ENCODE results near the gene DMD. TPM values are rescaled to one million over a fixed set of nuclear protein-coding genes. Genes with fewer than 3 reads are reported as not detected.

The DMD gene
- polyA plus RNA-seq, 3 donors = 0.23 TPM; not detected in 2

- no peak for TF ChIP-seq CTCF (IDR thresholded peaks at IDR 0.05)
- Mint-ChIP-seq H3K27me3 (ENCODE audit: low read depth in 3 of 3) (peaks cover 0 to 2% (median 1%) of the 10 kb centered on the region in 3 donors), H3K4me3 (no peak overlapping the region), H3K36me3 (no peaks in the 10 kb centered on the region), H3K9me3 (peaks cover 0 to 2% (median 0%) of the 10 kb centered on the region in 7 donors), H3K27ac (no peak overlapping the region), H3K4me1 (no peaks in the 10 kb centered on the region)
- no peak overlapping the region for H3K4me2 ChIP-seq (replicated peaks; ENCODE audit: extremely low read depth, low read length, poor library complexity, severe bottlenecking)
- H3K9me3 ChIP-seq (replicated peaks in 1 of 2; ENCODE audit: control insufficient read depth in 1 of 2, insufficient read depth in 1 of 2, low read length in 2 of 2) = no peaks in the 10 kb centered on the region
- no peaks in the 10 kb centered on the region for H3K27me3 ChIP-seq (ENCODE audit: control insufficient read depth in 2 of 2, insufficient read depth in 2 of 2, low read length in 2 of 2)
- no CpG with 5 or more reads among the region's 2 CpGs for WGBS (ENCODE audit: insufficient coverage)
- H4K20me1 ChIP-seq (ENCODE audit: insufficient read depth, low read length) = no peaks in the 10 kb centered on the region
- no peak overlapping the region for H3K27ac ChIP-seq (ENCODE audit: low read depth in 1 of 2, low read length in 2 of 2)
- no peak overlapping the region for H3K4me3 ChIP-seq (replicated peaks in 1 of 3; ENCODE audit: low read depth in 2 of 3, low read length in 3 of 3)
- DNase-seq = no peak
- no peak overlapping the region for H3K9ac ChIP-seq (ENCODE audit: insufficient read depth, low read length, poor library complexity, severe bottlenecking)
- no peaks in the 10 kb centered on the region for H3K36me3 ChIP-seq (replicated peaks in 1 of 2; ENCODE audit: control insufficient read depth in 1 of 2, insufficient read depth in 2 of 2, low read length in 2 of 2)
- no peaks in the 10 kb centered on the region for H3K4me1 ChIP-seq (ENCODE audit: control insufficient read depth in 1 of 2, insufficient read depth in 2 of 2, low read length in 2 of 2)
- H2AFZ ChIP-seq (ENCODE audit: insufficient read depth, low read depth, low read length, poor library complexity, severe bottlenecking) = no peak overlapping the region
- intact Hi-C loops (cut with micrococcal nuclease) = no loop called here
- H3K79me2 ChIP-seq (ENCODE audit: insufficient read depth, low read length) = no peaks in the 10 kb centered on the region
These were observed 1874.0 kb downstream of the DMD start for GRCh38 chrX:31337332-31337731.

- no CpG with 5 or more reads among the region's 2 CpGs for WGBS (ENCODE audit: insufficient coverage)
These were observed 1874.9 kb downstream of the DMD start for GRCh38 chrX:31336419-31336818.

More at GRCh38 chrX:31336419-31336818, 1874.9 kb downstream of the DMD start:
- no peaks in the 10 kb centered on the region for H3K36me3 Mint-ChIP-seq
- Histone ChIP-seq H3K27me3 (ENCODE audit: control insufficient read depth in 2 of 2, insufficient read depth in 2 of 2, low read length in 2 of 2) (no peaks in the 10 kb centered on the region), H2AFZ (ENCODE audit: insufficient read depth, low read depth, low read length, poor library complexity, severe bottlenecking) (no peak overlapping the region), H3K4me1 (ENCODE audit: control insufficient read depth in 1 of 2, insufficient read depth in 2 of 2, low read length in 2 of 2) (no peaks in the 10 kb centered on the region), H3K9me3 (replicated peaks in 1 of 2; ENCODE audit: control insufficient read depth in 1 of 2, insufficient read depth in 1 of 2, low read length in 2 of 2) (no peaks in the 10 kb centered on the region), H3K27ac (ENCODE audit: low read depth in 1 of 2, low read length in 2 of 2) (no peak overlapping the region), H3K4me3 (replicated peaks in 1 of 3; ENCODE audit: low read depth in 2 of 3, low read length in 3 of 3) (no peak overlapping the region), H3K9ac (ENCODE audit: insufficient read depth, low read length, poor library complexity, severe bottlenecking) (no peak overlapping the region), H3K36me3 (replicated peaks in 1 of 2; ENCODE audit: control insufficient read depth in 1 of 2, insufficient read depth in 2 of 2, low read length in 2 of 2) (no peaks in the 10 kb centered on the region), H4K20me1 (ENCODE audit: insufficient read depth, low read length) (no peaks in the 10 kb centered on the region), H3K79me2 (ENCODE audit: insufficient read depth, low read length) (no peaks in the 10 kb centered on the region), H3K4me2 (replicated peaks; ENCODE audit: extremely low read depth, low read length, poor library complexity, severe bottlenecking) (no peak overlapping the region)
- peaks cover 0 to 2% (median 0%) of the 10 kb centered on the region in 7 donors for H3K9me3 Mint-ChIP-seq
- no peak overlapping the region for H3K27ac Mint-ChIP-seq
- no peaks in the 10 kb centered on the region for H3K4me1 Mint-ChIP-seq
- no peak overlapping the region for H3K4me3 Mint-ChIP-seq
- no peak for TF ChIP-seq CTCF (IDR thresholded peaks at IDR 0.05)
- no peak for DNase-seq
- intact Hi-C loops (cut with micrococcal nuclease) = no loop called here
- peaks cover 1 to 2% (median 2%) of the 10 kb centered on the region in 3 donors for H3K27me3 Mint-ChIP-seq (ENCODE audit: low read depth in 3 of 3)

Data from CD14-positive monocyte (primary cell).